HG02678 (cell line): ENCODE measurements around the gene CEP120.
"Not testable (repeated sequence)": the region's sequence is repeated elsewhere in the genome, so short reads cannot be mapped to it uniquely, and the experiment has no call there.

ENCODE experiments used
- ATAC-seq: cut with Tn5 transposase; IDR thresholded peaks from one replicate; pipeline ENCODE4 v1.9.1; 2021; ENCODE audit warnings: mild to moderate bottlenecking, moderate library complexity; ENCODE audit not compliant: unreplicated experiment

Gene CEP120

GRCh38 chr5:123391009-123391408 lies 32.2 kb downstream of the CEP120 start:
- no peak for ATAC-seq

- ATAC-seq = no peak
Measured at GRCh38 chr5:123389794-123390193, 33.4 kb downstream of the CEP120 start.

DNA sequence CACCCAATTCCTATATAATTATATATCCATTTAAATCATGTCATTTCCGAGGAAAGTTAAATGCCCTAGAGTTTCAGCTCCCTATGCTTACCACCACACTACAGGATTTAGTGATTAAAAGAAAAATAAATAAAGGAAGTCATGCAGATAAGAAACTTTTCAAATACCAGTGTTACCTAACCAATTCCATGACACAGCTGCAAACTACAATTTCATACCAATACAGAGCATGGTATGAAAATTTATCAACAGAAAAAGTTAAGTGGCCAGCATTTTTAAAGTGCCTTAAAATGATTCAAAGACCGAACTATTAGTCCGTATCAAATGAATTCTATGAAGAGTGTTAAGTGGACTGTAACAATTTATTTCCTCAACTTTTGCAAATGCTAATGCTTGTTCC lies 35.9 kb downstream of the CEP120 start:
- ATAC-seq = no peak

DNA sequence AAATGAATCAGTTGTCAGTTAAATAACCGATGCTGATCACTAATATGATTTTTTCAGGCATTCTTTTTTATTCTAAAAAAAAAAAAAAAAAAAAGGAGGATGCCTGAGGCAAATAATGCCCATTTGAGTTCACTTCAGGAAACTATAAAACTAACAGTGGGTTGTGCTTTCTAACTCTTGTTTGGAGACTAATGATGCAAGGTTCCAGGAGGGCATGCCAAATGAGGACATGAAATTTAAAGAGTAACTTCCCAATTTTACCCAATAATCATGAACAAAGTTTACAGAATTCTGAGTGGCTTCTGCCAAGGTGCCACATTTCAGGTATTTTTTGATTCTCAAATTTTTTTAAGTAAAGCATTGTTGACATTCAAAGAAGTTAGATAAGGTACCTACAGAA lies 41.0 kb downstream of the CEP120 start:
- no peak for ATAC-seq

DNA sequence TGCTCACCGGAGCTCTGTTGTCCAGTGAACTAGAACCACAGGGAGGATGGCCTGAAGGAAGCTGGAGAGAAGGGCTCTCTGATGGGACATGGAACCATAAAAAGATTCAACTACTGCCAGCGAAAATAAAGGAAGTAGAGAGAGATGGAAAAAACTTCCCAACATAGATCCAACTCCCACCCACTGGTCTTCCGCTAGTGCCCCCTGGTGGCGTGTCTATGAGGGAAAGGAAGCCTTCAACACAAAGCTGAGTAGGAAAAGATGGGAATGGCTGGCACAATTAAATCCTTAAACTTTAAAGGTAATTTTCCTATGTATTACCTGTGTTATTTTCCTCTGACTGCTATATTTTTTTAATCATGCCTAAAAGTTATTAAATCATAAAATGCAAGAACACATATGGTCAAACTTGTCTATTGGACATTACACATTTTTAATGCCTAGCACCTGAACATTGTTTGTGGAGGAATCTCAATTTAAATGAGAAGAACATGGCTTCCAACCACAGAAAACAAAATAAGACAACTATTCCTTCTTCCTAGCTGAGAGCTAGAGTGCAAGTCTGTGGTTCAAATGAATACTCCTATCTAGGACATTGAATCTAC lies 51.5 kb downstream of the CEP120 start:
- ATAC-seq = no peak

GRCh38 chr5:123369371-123369968 lies 53.7 kb downstream of the CEP120 start:
- no peak for ATAC-seq

GRCh38 chr5:123367739-123368138 lies 55.5 kb downstream of the CEP120 start:
- no peak for ATAC-seq

- ATAC-seq = no peak
Measured at GRCh38 chr5:123365156-123365555, 58.0 kb downstream of the CEP120 start.

DNA sequence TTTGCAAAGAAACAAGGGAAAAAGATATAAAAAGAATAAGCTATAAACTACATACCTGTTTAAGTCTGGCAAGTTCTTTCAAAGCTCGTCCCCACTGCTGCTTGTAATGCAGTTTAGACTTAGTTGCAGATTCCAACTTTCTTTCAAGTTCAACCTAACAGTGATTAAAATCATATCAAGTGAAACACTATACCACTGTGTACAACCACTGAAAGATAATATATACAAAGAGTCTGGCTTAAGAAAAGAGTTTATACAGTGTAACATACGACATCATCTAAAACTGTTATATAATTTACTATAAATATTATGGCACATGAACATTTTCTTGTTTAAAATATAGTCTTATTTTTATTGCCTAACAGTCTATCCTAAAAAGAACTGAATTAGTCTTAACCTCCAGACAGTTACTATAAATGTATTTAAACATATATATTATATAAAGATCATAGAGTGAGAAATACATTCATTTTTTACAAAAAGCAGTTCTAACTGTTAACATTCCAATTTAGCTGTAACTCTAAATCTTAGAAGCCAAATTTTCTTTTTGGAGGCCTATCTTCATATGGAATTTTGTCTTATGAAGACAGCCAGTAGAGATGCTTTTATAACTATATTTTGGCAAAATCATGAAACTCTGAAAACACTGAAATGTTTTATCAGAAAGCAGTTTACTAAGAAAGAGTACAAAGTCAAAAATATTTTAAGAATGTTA lies 58.6 kb downstream of the CEP120 start:
- ATAC-seq = no peak

GRCh38 chr5:123360910-123361309 lies 62.3 kb downstream of the CEP120 start:
- no peak for ATAC-seq

DNA sequence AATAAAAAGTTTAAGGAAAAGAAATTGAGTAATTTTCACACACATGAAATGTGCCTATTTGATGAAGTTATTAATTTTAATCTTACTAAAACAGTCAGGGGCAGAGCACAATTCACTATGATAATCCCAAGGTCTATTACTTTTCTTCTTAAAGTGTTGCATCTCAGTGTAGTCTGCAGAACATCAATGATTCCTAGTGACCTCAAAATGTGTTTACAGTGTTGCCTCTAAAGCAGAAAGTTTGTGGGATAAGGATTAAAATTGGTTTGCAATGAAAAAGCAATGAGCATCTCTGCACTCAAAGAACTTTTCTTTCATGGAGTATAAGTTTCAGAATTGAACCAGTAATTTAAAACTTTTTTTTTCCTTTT lies 63.0 kb downstream of the CEP120 start:
- ATAC-seq = no peak

DNA sequence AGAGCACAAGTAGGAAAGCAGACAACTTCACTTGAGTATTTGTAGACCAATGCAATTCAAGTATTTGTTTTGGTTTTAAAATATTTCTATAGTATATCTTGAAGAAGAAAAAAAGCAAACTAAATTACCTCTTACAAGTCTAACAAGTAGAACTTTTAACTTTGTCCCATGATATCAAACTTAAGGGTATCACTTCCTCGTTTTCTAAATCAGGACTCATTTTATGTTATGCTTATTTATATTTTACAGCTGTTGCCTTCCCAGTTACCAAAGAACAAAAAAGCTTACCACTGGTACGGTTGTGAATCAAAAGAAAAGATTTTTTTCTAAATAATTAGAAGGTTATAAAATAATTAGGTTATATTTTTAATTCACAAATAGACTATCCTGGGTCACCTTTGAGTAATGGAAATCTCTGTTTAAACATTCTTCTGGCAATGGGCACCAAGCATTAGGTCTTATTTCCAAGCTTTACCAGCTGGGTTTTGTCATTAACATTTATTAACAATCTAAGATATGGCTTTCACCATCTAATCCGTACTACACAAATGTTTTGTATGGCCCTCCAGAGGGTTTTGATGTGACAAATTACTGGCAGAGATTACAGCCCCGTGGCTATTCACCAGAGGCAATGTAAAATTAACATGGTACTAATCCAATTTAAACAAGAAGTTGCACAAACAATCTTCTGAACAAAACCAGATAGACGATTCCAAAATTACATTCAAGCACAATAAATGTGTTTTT lies 63.6 kb downstream of the CEP120 start:
- ATAC-seq = no peak

GRCh38 chr5:123358751-123359150 lies 64.5 kb downstream of the CEP120 start:
- no peak for ATAC-seq

DNA sequence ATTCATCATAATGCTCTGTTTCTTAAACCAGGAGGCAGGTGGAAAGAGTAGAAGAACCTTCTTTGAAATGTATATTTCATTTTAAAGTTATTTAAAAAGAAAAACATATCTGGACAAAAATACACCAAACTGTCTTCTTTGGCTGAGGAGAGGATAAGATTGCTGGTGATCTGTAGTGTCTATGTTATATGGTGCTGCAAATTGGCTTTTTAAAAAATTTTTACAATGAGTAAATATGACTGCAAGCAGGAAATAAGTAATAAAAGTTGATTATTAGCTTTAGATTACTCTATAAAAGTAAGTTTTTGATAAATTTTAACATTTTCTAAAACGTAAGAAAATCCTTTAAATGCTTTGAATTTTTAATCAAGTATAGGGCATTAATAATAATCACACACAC lies 64.9 kb downstream of the CEP120 start:
- ATAC-seq = no peak

DNA sequence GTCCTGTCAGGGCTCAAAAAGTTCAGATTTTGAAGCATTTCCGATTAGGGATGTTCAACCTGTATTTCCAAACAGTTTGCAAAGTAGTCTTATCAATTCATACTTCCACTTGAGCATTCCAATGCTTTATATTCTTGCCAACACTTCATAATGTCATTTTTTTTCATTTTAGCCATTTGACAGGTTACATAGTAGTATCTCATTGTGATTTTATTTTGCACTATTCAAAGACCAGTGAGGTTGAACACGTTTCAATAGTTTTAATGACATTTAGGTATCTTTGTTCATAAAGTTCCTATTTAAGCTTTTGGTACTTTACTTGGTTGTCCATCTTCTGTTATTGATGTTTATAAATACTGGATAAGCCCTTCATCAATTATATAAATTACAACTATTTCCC lies 71.4 kb downstream of the CEP120 start:
- no peak for ATAC-seq

- no peak for ATAC-seq
Measured at GRCh38 chr5:123351240-123351639, 72.0 kb downstream of the CEP120 start.

GRCh38 chr5:123350742-123351141 lies 72.5 kb downstream of the CEP120 start:
- ATAC-seq = no peak

DNA sequence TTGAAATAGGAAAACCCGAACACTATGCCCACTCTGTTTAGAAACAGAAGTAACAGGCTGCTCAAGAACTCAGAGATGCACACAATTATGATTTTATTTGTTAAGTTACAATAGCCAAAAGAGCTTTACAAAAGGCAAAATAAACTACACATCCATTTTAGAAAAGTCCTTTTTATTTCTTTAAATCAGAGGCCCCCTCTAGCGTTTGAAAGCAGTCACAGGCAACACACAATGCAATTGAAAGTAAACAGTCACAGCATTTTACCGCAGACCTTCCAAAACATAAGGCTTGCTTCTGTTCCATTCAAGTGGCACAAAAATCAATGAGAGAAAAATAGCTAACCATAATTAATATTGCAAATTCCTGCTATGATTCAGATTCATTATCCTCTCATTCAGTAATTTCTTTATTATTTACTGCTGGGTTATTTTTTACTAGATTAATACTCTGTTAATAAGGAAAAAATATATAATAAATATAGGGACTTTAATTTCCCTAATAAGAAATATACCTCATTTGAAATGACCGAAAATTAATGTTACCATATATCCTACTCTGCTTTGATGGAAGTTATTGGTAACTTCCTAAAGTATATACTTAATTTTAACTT lies 78.3 kb downstream of the CEP120 start:
- no peak for ATAC-seq

DNA sequence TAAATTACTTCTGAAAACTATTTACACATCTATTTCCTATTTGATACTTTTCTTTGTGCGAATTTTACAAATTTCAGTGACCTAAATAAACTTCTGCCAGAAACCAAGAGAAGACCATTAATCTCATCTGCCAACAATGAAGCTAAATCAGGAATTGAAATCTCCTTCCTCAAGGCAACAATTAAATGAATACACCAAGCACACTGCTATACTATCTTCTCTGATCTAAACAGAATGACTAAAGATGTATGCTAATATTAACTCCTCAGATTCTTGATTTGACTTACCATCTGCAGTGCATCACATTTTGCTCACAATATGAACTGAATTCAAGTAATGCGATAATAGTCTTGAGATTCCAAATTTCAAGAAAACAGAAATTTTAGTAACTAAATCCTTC lies 82.3 kb downstream of the CEP120 start:
- ATAC-seq = no peak

DNA sequence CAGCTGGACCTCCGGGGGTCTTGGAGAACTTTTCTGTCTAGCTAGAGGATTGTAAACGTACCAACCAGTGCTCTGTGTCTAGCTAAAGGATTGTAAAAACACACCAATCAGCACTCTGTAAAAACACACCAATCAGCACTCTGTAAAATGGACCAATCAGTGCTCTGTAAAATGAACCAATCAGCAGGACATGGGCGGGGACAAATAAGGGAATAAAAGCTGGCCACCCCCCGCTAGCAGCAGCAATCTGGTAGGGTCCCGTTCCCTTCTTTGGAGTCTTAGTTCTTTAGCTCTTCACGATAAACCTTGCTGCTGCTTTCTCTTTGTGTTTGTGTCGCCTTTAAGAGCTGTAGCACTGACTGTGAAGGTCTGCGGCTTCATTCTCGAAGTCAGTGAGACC lies 114.8 kb downstream of the CEP120 start:
- not testable (repeated sequence) for ATAC-seq

DNA sequence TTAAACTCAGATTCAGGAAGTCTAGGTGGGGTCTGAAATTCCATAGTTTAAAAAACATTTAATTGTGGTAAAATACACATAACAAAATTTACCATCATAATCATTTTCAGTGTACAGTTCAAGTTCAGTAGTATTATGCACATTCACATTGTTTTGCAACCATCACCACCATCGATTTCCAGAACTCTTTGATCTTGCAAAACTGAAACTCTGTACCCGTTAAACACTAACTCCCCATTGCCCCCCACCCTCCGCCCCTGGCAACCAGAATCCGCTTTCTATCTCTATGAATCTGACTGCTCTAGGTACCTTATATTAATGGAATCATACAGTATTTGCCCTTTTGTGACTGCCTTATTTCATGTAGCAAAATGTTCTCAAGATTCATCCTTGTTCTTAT lies 117.5 kb downstream of the CEP120 start:
- no peak for ATAC-seq
